GM15510 (cell line): Measurements from ENCODE around the gene ZNF222.

Experiments used
- POLR2A ChIP-seq: IDR thresholded peaks from 3 replicates; pipeline ENCODE4 v1.6.1; 2011; ENCODE audit warnings: borderline replicate concordance; ENCODE audit not compliant: insufficient read length; ENCODE audit errors: extremely low read depth

Gene ZNF222

DNA sequence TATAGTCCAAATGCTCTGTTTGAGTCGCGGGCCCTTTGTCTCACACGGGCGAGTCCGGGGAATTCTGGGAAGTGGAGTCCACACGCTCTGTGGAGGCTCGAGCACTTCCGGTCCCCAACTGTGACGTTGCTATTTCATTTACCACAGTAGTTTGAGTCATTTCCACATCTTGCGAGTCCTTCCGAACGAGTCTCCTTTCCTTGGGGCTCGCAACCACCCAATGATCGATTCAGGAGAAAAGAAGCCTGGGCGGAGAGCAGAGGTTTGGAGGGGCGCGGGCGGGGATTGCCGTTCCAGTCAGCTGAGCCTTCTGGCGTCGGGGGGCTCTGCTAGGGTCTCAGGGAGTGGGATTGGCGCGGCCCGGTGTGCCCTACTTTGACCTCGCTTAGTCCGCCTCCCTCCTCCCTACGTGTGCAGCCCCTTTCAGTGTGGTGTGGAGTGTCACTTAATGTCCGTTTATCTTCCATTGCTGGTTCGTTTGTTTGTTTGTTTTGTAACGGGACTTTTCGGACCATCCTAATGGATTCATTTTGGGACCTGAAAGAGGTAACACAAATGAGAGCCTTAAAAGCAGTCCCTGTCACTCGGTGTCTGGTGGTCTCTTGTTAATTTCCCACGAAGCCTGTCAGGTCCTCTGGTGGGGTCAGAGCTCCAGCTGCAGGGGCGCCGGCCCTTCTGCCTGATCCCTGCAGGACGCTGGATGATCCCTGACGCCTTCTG, at the start of gene ZNF222:
ZNF222 (plus strand) TSS at position 163 of the 720 bp plus-strand sequence; CDS start at position 221, 58 bp downstream.
- TF ChIP-seq POLR2A: peak; percentile 34

DNA sequence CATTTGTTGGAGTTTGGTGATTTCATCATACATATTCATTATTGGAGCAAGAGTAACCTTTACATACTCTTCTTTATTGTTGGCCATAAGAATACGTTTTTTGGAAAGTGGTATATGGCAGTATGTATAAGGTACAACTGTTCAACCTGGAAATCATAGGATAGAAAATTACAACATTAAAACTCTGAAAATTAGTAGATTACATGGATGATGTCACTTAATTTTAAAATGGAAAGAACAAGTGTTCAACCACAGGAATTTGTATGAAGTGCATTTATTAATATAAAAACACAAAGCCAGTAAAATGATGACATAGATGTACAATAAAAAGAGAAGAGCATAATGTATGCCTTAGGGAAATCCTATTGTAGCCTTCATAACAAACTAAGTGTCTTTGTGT, 48.4 kb upstream of the ZNF222 start:
- TF ChIP-seq POLR2A: no peak

DNA sequence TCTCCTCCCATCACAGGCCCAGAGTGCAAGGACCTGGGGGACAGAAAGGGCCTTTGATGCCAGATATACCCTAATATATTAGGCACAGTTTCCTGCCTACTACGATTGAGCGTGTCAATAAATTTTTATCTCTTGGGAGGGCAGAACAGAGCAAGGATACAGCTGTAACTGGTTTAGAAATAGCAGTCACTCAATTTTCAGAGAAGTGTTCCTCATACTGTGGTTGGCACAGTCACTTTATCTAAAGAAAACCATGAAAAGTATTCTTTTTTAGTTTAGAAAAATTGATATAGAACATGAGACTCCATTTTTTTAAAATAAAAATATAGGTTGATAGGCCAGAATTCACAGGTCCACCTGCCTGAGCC, 41.7 kb upstream of the ZNF222 start:
- no peak for TF ChIP-seq POLR2A

DNA sequence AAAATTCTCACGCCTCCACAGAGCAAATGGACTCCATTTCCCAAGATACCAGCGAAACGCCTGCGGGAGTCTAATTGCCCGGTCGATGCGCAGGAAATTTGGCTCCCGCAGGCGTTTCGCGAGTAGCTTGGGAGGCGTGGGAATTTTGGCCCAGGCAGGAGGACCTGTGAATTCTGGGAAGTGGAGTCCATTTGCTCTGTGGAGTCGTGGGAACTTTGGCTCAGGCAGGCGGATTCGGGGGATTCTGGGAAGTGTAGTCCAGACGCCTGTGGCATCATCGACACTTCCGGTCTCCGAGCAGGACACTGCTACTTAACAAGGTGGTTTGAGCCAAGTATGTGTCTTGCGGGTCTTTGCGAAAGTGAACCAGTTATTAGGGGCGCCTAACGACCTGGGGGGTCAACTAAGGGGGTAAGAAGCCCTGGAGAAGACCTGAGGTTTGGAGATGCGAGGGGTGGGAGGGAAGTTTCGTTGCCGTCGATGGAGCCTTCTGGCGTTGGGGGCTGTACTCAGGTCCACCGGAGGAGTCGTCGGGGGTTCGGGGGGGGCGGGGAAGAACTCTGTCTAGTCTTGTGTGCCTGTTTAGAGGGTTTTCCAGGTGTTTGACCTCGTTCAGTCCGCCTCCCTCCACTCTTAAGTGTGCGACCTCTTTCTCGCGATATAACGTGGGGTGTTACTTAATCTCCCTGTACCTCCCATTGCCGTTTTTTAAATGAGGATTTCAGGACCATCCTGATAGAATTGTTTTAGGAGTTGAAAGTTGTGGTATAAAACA, 41.1 kb upstream of the ZNF222 start, which contains the start of gene ZNF155:
ZNF155 (plus strand) TSS at position 277 of the 775 bp plus-strand sequence. CDS start 4,356 bp downstream, outside the sequence.
- TF ChIP-seq POLR2A: peak; percentile 36

DNA sequence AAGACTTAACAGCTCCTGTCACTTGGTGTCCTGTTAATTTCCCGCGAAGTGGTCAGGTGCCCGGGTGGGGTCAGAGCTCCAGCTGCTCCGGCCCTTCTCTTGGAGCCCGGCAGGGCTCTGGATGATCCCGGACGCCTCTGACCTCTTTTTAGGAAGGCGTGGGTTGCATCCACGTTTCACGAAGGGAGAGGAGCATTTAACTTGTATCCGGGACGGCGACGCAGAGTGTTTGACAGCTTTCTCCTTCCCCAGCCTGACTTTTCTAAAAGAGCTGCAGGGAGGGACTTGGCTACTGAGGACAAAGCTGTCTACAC, 40.5 kb upstream of the ZNF222 start:
- TF ChIP-seq POLR2A: no peak

DNA sequence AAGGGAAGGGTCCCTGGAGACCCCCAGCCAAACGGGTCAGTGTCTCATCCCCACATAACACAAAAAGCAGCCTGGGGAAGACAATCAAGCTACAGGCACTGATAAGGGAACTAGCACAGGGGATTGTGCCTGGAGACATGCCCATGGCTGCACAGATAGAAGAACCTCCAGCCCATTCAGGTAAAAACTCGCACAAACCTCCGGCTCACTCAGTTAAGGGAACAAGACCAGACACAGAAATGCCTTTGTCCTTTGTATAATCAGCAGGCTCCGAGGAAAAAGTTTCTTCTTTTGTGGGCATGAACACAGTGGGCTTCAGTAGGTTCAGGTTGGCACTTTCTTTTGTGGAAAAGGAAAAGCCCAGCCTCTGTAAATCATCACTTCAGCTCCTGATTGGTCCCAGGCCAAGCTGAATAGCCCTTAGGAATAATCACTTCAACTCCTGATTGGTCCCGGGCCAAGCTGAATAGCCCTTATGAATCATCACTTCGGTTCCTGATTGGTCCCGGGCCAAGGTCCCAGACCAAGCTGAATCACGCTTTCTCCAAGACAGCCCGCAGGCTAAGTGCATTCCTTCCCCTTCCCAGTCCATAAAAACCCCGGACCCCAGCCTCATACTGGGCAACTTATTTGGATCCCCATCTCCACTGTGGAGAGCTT, 27.4 kb upstream of the ZNF222 start:
- no peak for TF ChIP-seq POLR2A

DNA sequence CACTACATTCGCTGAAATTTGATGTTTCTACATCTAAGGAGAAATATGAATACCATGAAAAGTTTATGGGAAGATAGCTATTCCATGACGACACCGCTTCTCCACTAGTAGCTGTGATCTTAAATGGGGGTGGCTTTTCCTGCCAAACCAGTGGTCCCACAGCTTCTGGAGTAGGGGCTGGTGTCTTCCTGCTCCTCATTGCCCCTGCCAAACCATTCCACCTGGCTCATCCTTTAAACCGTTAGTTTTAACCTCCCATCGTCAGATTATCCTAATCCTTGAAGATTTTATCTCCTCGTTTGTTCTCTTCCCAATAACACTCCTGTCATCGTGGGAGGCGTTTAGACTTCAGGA, 23.0 kb upstream of the ZNF222 start:
- TF ChIP-seq POLR2A: no peak

DNA sequence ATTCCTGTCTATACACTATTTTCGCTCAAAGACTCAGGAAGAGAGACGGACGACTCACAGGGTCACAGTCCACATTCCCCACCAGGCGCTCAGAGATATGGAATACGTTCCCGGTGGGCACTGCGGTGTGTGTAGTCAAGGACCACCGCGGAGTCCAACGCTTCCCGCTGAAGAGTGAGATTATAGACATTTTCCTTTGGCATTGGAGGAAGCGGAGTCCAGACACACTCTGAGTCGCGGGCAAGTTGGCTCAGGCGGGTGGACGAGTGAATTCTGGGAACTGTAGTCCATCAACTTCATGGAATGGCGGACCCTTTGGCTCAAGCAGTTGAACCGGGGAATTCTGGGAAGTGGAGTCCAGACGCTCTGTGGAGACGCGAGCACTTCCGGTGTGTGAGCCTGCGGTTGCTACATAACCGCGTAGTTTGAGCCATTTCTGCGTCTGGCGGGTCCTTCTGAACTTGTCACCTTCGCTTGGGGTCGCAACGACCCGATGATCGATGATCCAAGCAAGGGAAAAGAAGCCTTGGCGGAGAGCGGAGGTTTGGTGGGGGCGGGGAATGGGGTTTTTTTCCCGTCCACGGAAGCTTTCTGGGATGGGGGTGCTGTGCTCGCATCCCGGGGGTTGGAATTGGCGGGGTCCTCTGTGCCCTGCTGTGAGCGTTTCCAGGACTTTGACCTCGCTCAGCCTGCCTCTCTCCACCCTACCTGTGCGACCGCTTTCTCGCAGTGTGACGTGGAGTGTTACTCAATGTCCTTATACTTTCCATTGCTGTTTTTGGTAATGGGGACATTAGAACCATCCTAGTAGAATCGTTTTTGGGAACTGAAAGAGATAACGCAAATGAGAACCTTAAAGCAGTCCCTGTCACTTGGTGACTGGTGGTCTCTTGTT, 22.4 kb upstream of the ZNF222 start, which contains the start of gene ZNF230:
ZNF230 (plus strand) TSS at position 392 of the 895 bp plus-strand sequence. CDS start 4,122 bp downstream, outside the sequence.
- TF ChIP-seq POLR2A: peak; percentile 59

DNA sequence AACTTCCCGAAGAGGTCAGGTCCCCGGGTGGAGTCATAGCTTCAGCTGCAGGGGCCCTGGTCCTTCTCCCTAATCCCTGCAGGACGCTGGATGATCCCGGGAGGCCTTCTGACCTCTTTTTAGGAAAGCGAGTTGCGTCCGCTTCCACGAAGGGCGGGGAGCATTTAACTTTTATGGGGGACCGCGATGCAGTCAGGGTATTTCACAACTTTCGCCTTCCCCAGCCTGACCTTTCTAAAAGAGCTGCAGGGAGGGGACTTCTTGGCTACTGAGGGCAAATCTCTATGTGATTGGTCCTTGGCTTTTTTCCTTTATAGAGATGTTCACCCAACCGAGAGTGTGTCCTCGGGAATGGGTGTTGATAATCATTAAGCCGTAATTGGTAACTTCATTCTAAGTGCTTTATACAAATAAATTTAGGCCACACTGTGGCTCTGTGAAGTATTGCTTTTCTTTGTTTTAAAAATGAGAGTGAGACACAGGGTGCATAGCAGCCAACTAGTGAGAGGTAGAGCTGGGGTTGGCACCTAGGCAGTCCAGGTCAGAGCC, 21.6 kb upstream of the ZNF222 start:
- no peak for TF ChIP-seq POLR2A

DNA sequence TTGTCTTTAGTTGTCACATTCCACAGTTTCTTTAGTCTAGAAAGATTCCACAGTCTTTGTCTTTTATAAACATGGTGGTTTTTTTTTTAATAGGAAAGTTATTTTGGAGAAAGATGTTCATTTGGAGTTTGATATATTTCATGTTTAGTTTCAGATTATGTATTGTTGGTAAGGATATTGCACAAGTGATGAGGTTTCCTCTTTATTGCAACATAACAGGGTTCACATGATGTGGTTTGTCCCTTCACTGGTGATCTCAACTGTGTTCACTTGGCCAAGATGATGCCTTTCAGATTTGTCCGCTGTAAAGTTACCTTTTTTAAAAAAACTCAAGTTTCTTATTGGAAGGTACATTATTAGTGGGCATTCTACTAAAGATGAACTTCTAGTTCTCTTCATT, 19.2 kb upstream of the ZNF222 start:
- TF ChIP-seq POLR2A: no peak

DNA sequence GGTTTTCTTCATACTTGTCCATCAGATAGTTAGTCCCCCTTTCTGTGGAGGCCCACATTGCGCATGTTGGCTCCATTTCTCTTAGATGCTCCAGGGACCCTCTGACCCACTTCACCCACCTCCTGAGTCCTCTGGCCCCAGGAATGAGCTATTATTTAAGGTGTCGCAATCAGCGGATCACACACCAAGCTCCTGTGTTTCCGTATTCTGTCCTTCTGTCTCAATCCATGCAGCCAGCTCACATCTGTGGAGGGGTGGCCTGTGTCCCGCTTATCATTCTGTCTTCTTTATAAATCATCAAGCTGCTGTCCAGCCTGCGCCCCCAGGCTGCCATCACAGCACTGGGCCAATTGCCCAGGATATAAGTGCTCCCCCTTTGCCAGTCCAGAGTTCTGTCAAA, 17.7 kb upstream of the ZNF222 start:
- TF ChIP-seq POLR2A: no peak

DNA sequence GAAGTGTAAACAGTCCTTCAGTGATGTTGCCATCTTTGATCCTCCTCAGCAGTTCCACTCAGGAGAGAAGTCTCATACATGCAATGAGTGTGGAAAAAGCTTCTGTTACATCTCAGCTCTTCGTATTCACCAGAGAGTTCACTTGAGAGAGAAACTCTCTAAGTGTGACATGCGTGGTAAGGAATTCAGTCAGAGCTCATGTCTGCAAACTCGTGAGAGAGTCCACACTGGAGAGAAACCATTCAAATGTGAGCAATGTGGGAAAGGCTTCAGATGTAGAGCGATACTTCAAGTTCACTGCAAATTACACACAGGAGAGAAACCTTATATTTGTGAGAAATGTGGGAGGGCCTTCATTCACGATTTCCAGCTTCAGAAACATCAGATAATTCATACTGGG, 14.7 kb upstream of the ZNF222 start:
- TF ChIP-seq POLR2A: no peak

DNA sequence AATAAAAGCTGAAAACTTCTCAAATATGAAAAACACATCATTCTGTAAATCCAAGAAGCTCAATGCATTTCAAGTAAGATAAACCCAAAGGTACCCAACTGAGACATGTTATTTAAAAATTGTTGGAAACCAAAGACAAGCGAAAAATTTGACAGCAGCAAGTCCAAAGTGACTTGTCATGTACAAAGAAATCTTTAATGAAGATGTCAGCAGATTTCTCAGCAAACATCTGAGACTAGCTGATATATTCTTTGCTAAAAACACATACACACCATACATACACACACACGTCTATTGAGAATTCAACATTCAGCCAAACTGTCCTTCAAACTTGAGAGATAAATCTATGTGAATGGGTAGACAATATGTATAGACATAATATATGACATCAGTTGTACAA, 5.7 kb upstream of the ZNF222 start:
- no peak for TF ChIP-seq POLR2A

DNA sequence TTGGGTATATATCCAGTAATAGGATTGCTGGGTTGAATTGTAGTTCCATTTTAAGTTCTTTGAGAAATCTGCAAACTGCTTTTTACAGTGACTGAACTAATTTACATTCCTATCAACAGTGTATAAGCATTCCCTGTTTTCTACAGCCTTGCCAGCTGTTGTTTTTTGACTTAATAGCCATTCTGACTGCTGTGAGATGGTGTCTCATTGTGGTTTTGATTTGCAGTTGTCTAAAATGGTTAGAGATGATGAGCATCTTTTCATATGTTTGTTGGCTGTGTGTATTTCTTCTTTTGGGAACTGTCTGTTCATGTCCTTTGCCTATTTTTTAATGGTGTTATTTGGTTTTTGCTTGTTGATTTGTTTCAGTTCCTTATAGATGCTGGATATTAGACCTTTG, 4.0 kb upstream of the ZNF222 start:
- no peak for TF ChIP-seq POLR2A

DNA sequence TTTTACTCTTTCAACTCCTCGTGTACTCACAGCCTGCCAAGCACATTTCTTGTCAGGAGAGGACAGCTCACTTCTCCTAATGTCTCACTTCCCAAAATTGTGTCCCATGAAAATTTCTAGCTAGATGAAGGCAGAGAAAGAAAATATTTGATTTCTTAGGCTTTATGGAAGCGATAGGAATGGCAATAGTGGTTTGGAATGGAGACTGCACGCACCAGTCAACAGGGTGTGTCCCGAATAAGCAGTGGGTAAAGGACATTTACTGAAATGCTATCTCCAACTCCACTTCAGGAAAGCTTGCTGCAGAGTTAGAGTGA, 321 bp upstream of the ZNF222 start:
- no peak for TF ChIP-seq POLR2A

DNA sequence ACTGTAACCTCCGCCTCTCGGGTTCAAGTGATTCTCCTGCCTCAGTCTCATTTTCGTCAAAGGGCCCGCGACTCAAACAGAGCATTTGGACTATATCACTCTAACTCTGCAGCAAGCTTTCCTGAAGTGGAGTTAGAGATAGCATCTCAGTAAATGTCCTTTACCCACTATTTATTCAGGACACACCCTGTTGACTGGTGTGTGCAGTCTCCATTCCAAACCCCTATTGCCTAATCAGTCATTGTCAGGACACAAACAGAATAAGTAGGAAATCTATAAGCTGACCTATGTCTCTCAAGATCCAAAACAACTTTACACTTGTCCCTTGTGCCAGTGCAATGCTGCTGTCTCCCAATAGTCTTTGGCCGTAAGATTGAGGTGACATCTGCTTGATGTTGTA, 1.4 kb downstream of the ZNF222 start:
- no peak for TF ChIP-seq POLR2A
